ENCODE measurements around the gene SLC2A2. TPM values are rescaled to one million over a fixed set of nuclear protein-coding genes. Genes with fewer than 3 reads are reported as not detected.
"Not testable (repeated sequence)": the region's sequence is repeated elsewhere in the genome, so short reads cannot be mapped to it uniquely, and the experiment has no call there.

SLC2A2 gene
- total and polyA plus RNA-seq, 4 experiments from 2014 or later, result not detected

GRCh38 chr3:170980399-170980798, 46.1 kb downstream of the SLC2A2 start:
- ChIA-PET CTCF (ENCODE audit: partially characterized antibody) (no interaction called here), POLR2A (ENCODE audit: partially characterized antibody) (no interaction called here)
- no peak for DNase-seq
- peaks cover 0 to 6% (median 2%) of the 10 kb centered on the region in 8 donors for H3K9me3 Mint-ChIP-seq
- Histone ChIP-seq H3K27me3 (ENCODE audit: insufficient read depth, low read length) (no peaks in the 10 kb centered on the region), H3K4me3 (ENCODE audit: low read length in 2 of 2) (no peak overlapping the region), H3K4me1 (ENCODE audit: insufficient read depth, low read length) (no peaks in the 10 kb centered on the region), H3K9me3 (ENCODE audit: control insufficient read depth in 1 of 2, low read length in 2 of 2) (no peaks in the 10 kb centered on the region), H3K27ac (ENCODE audit: low read depth, low read length) (no peak overlapping the region), H3K36me3 (ENCODE audit: insufficient read depth, low read length) (no peaks in the 10 kb centered on the region)
- no peaks in the 10 kb centered on the region for H3K36me3 Mint-ChIP-seq
- H3K4me3 Mint-ChIP-seq, result no peak overlapping the region
- intact Hi-C loops (cut with micrococcal nuclease), result no loop called here
- no peaks in the 10 kb centered on the region for H3K4me1 Mint-ChIP-seq
- H3K27me3 Mint-ChIP-seq, result peaks cover 17 to 23% of the 10 kb centered on the region in 2 donors
- no peak overlapping the region for H3K27ac Mint-ChIP-seq

GRCh38 chr3:170977949-170978745, 48.4 kb downstream of the SLC2A2 start:
- no peaks in the 10 kb centered on the region for H3K4me1 ChIP-seq (ENCODE audit: insufficient read depth, low read length)
- Mint-ChIP-seq H3K4me3 (no peak overlapping the region), H3K4me1 (no peaks in the 10 kb centered on the region), H3K9me3 (peaks cover 0 to 2% (median 0%) of the 10 kb centered on the region in 8 donors), H3K36me3 (no peaks in the 10 kb centered on the region), H3K27ac (no peak overlapping the region), H3K27me3 (peaks cover 14 to 15% of the 10 kb centered on the region in 2 donors)
- no peak for DNase-seq
- H3K27me3 ChIP-seq (ENCODE audit: insufficient read depth, low read length), result no peaks in the 10 kb centered on the region
- H3K27ac ChIP-seq (ENCODE audit: low read depth, low read length), result no peak overlapping the region
- intact Hi-C loops (cut with micrococcal nuclease), result no loop called here
- no peaks in the 10 kb centered on the region for H3K9me3 ChIP-seq (ENCODE audit: control insufficient read depth in 1 of 2, low read length in 2 of 2)
- CTCF ChIA-PET (ENCODE audit: partially characterized antibody), result no interaction called here
- no peak overlapping the region for H3K4me3 ChIP-seq (ENCODE audit: low read length in 2 of 2)
- POLR2A ChIA-PET (ENCODE audit: partially characterized antibody), result no interaction called here
- no peaks in the 10 kb centered on the region for H3K36me3 ChIP-seq (ENCODE audit: insufficient read depth, low read length)

- Histone ChIP-seq H3K27me3 (ENCODE audit: insufficient read depth, low read length) (no peaks in the 10 kb centered on the region), H3K36me3 (ENCODE audit: insufficient read depth, low read length) (no peaks in the 10 kb centered on the region), H3K9me3 (ENCODE audit: control insufficient read depth in 1 of 2, low read length in 2 of 2) (no peaks in the 10 kb centered on the region), H3K27ac (ENCODE audit: low read depth, low read length) (no peak overlapping the region), H3K4me3 (ENCODE audit: low read length in 2 of 2) (no peak overlapping the region), H3K4me1 (ENCODE audit: insufficient read depth, low read length) (no peaks in the 10 kb centered on the region)
- Mint-ChIP-seq H3K4me3 (no peak overlapping the region), H3K9me3 (peaks cover 0 to 2% (median 0%) of the 10 kb centered on the region in 8 donors), H3K4me1 (no peaks in the 10 kb centered on the region), H3K27ac (no peak overlapping the region), H3K27me3 (peaks cover 12 to 16% of the 10 kb centered on the region in 2 donors), H3K36me3 (no peaks in the 10 kb centered on the region)
- intact Hi-C loops (cut with micrococcal nuclease), result no loop called here
- no peak for DNase-seq
- ChIA-PET CTCF (ENCODE audit: partially characterized antibody) (interaction anchor here (1.2 to 1.3 kb wide), 2 partner anchors 9 to 10 kb away, joined by 3 to 4 read pairs; no protein-coding TSS in a partner anchor), POLR2A (ENCODE audit: partially characterized antibody) (no interaction called here)
Measured at GRCh38 chr3:170976190-170976519, 50.4 kb downstream of the SLC2A2 start.

- Mint-ChIP-seq H3K27me3 (peaks cover 12 to 16% of the 10 kb centered on the region in 2 donors), H3K36me3 (no peaks in the 10 kb centered on the region), H3K9me3 (peaks cover 0 to 2% (median 0%) of the 10 kb centered on the region in 8 donors), H3K4me3 (no peak overlapping the region), H3K4me1 (no peaks in the 10 kb centered on the region), H3K27ac (no peak overlapping the region)
- CTCF ChIA-PET (ENCODE audit: partially characterized antibody), result no interaction called here
- intact Hi-C loops (cut with micrococcal nuclease), result no loop called here
- H3K4me1 ChIP-seq (ENCODE audit: insufficient read depth, low read length), result no peaks in the 10 kb centered on the region
- H3K4me3 ChIP-seq (ENCODE audit: low read length in 2 of 2), result no peak overlapping the region
- POLR2A ChIA-PET (ENCODE audit: partially characterized antibody), result no interaction called here
- no peak overlapping the region for H3K27ac ChIP-seq (ENCODE audit: low read depth, low read length)
- no peaks in the 10 kb centered on the region for H3K9me3 ChIP-seq (ENCODE audit: control insufficient read depth in 1 of 2, low read length in 2 of 2)
- no peaks in the 10 kb centered on the region for H3K36me3 ChIP-seq (ENCODE audit: insufficient read depth, low read length)
- no peak for DNase-seq
- no peaks in the 10 kb centered on the region for H3K27me3 ChIP-seq (ENCODE audit: insufficient read depth, low read length)
Measured at GRCh38 chr3:170975283-170976189, 51.0 kb downstream of the SLC2A2 start.

GRCh38 chr3:170974872-170975271, 51.6 kb downstream of the SLC2A2 start:
- Mint-ChIP-seq H3K4me3 (no peak overlapping the region), H3K27me3 (peaks cover 14 to 16% of the 10 kb centered on the region in 2 donors), H3K27ac (no peak overlapping the region), H3K9me3 (peaks cover 0 to 4% (median 0%) of the 10 kb centered on the region in 8 donors), H3K4me1 (no peaks in the 10 kb centered on the region), H3K36me3 (no peaks in the 10 kb centered on the region)
- H3K27ac ChIP-seq (ENCODE audit: low read depth, low read length), result no peak overlapping the region
- H3K9me3 ChIP-seq (ENCODE audit: control insufficient read depth in 1 of 2, low read length in 2 of 2), result no peaks in the 10 kb centered on the region
- ChIA-PET POLR2A (ENCODE audit: partially characterized antibody) (no interaction called here), CTCF (ENCODE audit: partially characterized antibody) (interaction anchor here (0.7 kb wide), 1 partner anchor 11 kb away, joined by 3 read pairs; no protein-coding TSS in a partner anchor)
- no peaks in the 10 kb centered on the region for H3K27me3 ChIP-seq (ENCODE audit: insufficient read depth, low read length)
- H3K4me3 ChIP-seq (ENCODE audit: low read length in 2 of 2), result no peak overlapping the region
- intact Hi-C loops (cut with micrococcal nuclease), result no loop called here
- no peak for DNase-seq
- no peaks in the 10 kb centered on the region for H3K4me1 ChIP-seq (ENCODE audit: insufficient read depth, low read length)
- H3K36me3 ChIP-seq (ENCODE audit: insufficient read depth, low read length), result no peaks in the 10 kb centered on the region

GRCh38 chr3:170972917-170973316, 53.6 kb downstream of the SLC2A2 start:
- H3K4me3 Mint-ChIP-seq; H3K4me3 ChIP-seq (ENCODE audit: low read length in 2 of 2); DNase-seq; H3K27ac Mint-ChIP-seq; H3K9me3 Mint-ChIP-seq; H3K36me3 ChIP-seq (ENCODE audit: insufficient read depth, low read length); H3K4me1 ChIP-seq (ENCODE audit: insufficient read depth, low read length); intact Hi-C loops (cut with micrococcal nuclease); H3K27me3 ChIP-seq (ENCODE audit: insufficient read depth, low read length); CTCF ChIA-PET (ENCODE audit: partially characterized antibody); H3K36me3 Mint-ChIP-seq; POLR2A ChIA-PET (ENCODE audit: partially characterized antibody); H3K9me3 ChIP-seq (ENCODE audit: control insufficient read depth in 1 of 2, low read length in 2 of 2); H3K27ac ChIP-seq (ENCODE audit: low read depth, low read length); H3K4me1 Mint-ChIP-seq: not testable (repeated sequence)
- peaks cover 13 to 14% of the 10 kb centered on the region in 2 donors for H3K27me3 Mint-ChIP-seq

- POLR2A ChIA-PET (ENCODE audit: partially characterized antibody), result no interaction called here
- intact Hi-C loops (cut with micrococcal nuclease), result no loop called here
Measured at GRCh38 chr3:170967126-170967525, 59.4 kb downstream of the SLC2A2 start.

More at GRCh38 chr3:170967126-170967525, 59.4 kb downstream of the SLC2A2 start:
- peaks cover 2 to 3% of the 10 kb centered on the region in 2 donors for H3K27me3 Mint-ChIP-seq
- no peak overlapping the region for H3K4me3 Mint-ChIP-seq
- no peak overlapping the region for H3K27ac Mint-ChIP-seq
- H3K9me3 ChIP-seq (ENCODE audit: control insufficient read depth in 1 of 2, low read length in 2 of 2), result no peaks in the 10 kb centered on the region
- H3K36me3 Mint-ChIP-seq, result no peaks in the 10 kb centered on the region
- no peaks in the 10 kb centered on the region for H3K4me1 ChIP-seq (ENCODE audit: insufficient read depth, low read length)
- H3K9me3 Mint-ChIP-seq, result peaks cover 0 to 3% (median 0%) of the 10 kb centered on the region in 8 donors
- no peak for DNase-seq
- H3K36me3 ChIP-seq (ENCODE audit: insufficient read depth, low read length), result no peaks in the 10 kb centered on the region
- CTCF ChIA-PET (ENCODE audit: partially characterized antibody), result no interaction called here
- no peaks in the 10 kb centered on the region for H3K27me3 ChIP-seq (ENCODE audit: insufficient read depth, low read length)
- H3K4me1 Mint-ChIP-seq, result no peaks in the 10 kb centered on the region
- no peak overlapping the region for H3K4me3 ChIP-seq (ENCODE audit: low read length in 2 of 2)
- no peak overlapping the region for H3K27ac ChIP-seq (ENCODE audit: low read depth, low read length)

Measured in CD4-positive, alpha-beta memory T cell (primary cell).